Choroid plexus epithelial cell (primary cell): ENCODE measurements around the gene UNC13B.

Experiments
- DNase-seq: peaks from one replicate; pipeline ENCODE4 v3.0.0-alpha.2; 2010; ENCODE audit warnings: low read depth
- H3K4me3 ChIP-seq: 2 replicates; pipeline ENCODE4 v1.5.1; 2011; ENCODE audit warnings: low read depth, mild to moderate bottlenecking, control low read depth, low read length, moderate library complexity
- CTCF ChIP-seq: conservative IDR thresholded peaks from 2 replicates; pipeline ENCODE4 v1.5.1; 2011; ENCODE audit warnings: low read depth, mild to moderate bottlenecking, control low read depth, inconsistent platforms, low read length, moderate library complexity

UNC13B gene

GRCh38 chr9:35294066-35294465, 132.3 kb downstream of the UNC13B start:
- DNase-seq = no peak
- no peak overlapping the region for H3K4me3 ChIP-seq
- no peak for TF ChIP-seq CTCF

- TF ChIP-seq CTCF = no peak
- no peak overlapping the region for H3K4me3 ChIP-seq
- no peak for DNase-seq
Observed at GRCh38 chr9:35294556-35294955, 132.7 kb downstream of the UNC13B start.

- no peak overlapping the region for H3K4me3 ChIP-seq
- no peak for TF ChIP-seq CTCF
- DNase-seq = no peak
Observed at GRCh38 chr9:35295369-35296036, 133.7 kb downstream of the UNC13B start.

GRCh38 chr9:35303567-35303966, 141.8 kb downstream of the UNC13B start:
- no peak for DNase-seq
- no peak for TF ChIP-seq CTCF
- H3K4me3 ChIP-seq = no peak overlapping the region

GRCh38 chr9:35306283-35306682, 144.5 kb downstream of the UNC13B start:
- H3K4me3 ChIP-seq = no peak overlapping the region
- TF ChIP-seq CTCF = no peak
- peak; percentile 28 for DNase-seq

- H3K4me3 ChIP-seq = no peak overlapping the region
- no peak for DNase-seq
- TF ChIP-seq CTCF = no peak
Observed at GRCh38 chr9:35308316-35308715, 146.5 kb downstream of the UNC13B start.

- no peak for TF ChIP-seq CTCF
- no peak for DNase-seq
- no peak overlapping the region for H3K4me3 ChIP-seq
Observed at GRCh38 chr9:35311891-35312639, 150.3 kb downstream of the UNC13B start.
